Hepatocyte (in vitro differentiated cells): ENCODE results near the gene CBLIF. TPM values are rescaled to one million over a fixed set of nuclear protein-coding genes. Genes with fewer than 3 reads are reported as not detected.
"Not testable (repeated sequence)": the region's sequence is repeated elsewhere in the genome, so short reads cannot be mapped to it uniquely, and the experiment has no call there.

Source experiments
- DNase-seq: peaks from one replicate; pipeline ENCODE4 v3.0.0-alpha.2; 2016; ENCODE audit warnings: low spot score
- H2AFZ ChIP-seq: fragments of 200-600 bp; sonication (generic); 2 replicates; pipeline ENCODE4 v1.6.0; 2016; ENCODE audit warnings: antibody characterized with exemption, mild to moderate bottlenecking
- H3K27ac ChIP-seq: fragments of 200-600 bp; sonication (generic); 2 replicates; pipeline ENCODE4 v1.5.1; 2016; ENCODE audit warnings: mild to moderate bottlenecking
- H3K27me3 ChIP-seq: fragments of 200-600 bp; sonication (generic); 2 replicates; pipeline ENCODE4 v1.6.1; 2016
- H3K36me3 ChIP-seq: fragments of 200-600 bp; sonication (generic); replicated peaks from 2 replicates; pipeline ENCODE4 v1.5.1; 2016; ENCODE audit warnings: low read depth; ENCODE audit not compliant: insufficient read depth
- H3K4me1 ChIP-seq: fragments of 200-600 bp; sonication (generic); 2 replicates; pipeline ENCODE4 v1.5.1; 2016; ENCODE audit warnings: mild to moderate bottlenecking, moderate library complexity; ENCODE audit not compliant: insufficient read depth
- H3K4me2 ChIP-seq: fragments of 200-600 bp; sonication (generic); 2 replicates; pipeline ENCODE4 v1.6.0; 2016
- H3K4me3 ChIP-seq: fragments of 200-600 bp; sonication (generic); 2 replicates; pipeline ENCODE4 v1.5.1; 2016; ENCODE audit warnings: mild to moderate bottlenecking
- H3K79me2 ChIP-seq: fragments of 200-600 bp; sonication (generic); 2 replicates; pipeline ENCODE4 v1.6.0; 2017; ENCODE audit warnings: mild to moderate bottlenecking
- H3K9me2 ChIP-seq: fragments of 200-600 bp; sonication (generic); replicated peaks from 2 replicates; pipeline ENCODE4 v1.6.0; 2017; ENCODE audit warnings: mild to moderate bottlenecking; ENCODE audit not compliant: insufficient read depth
- H3K9me3 ChIP-seq: fragments of 200-600 bp; sonication (generic); 2 replicates; pipeline ENCODE4 v1.5.1; 2016; ENCODE audit warnings: low read depth, mild to moderate bottlenecking
- H4K20me1 ChIP-seq: fragments of 200-600 bp; sonication (generic); 2 replicates; pipeline ENCODE4 v1.6.0; 2016; ENCODE audit warnings: mild to moderate bottlenecking; ENCODE audit not compliant: insufficient read depth, poor library complexity, severe bottlenecking
- EZH2 ChIP-seq: fragments of 200-600 bp; sonication (generic); IDR thresholded peaks from 2 replicates; pipeline ENCODE4 v1.6.1; 2016; ENCODE audit warnings: antibody characterized with exemption, mild to moderate bottlenecking, borderline replicate concordance
- EZH2phosphoT487 ChIP-seq: fragments of 200-600 bp; sonication (generic); IDR thresholded peaks from one replicate; pipeline ENCODE4 v1.6.1; 2018; ENCODE audit warnings: antibody characterized with exemption, mild to moderate bottlenecking, low read depth, moderate library complexity; ENCODE audit not compliant: unreplicated experiment, severe bottlenecking
- WGBS: methylation state at CpG from one replicate; pipeline ENCODE4 v1.1.6; 2016; ENCODE audit warnings: low lambda C conversion rate; ENCODE audit errors: missing lambda C conversion rate; 5-methylcytosine and 5-hydroxymethylcytosine counted together
- polyA plus RNA-seq: library from polyadenylated mRNA; unstranded; fragments of >200 nt; fragmentation: Nextera tagmentation; extraction: Ambion mirVana; gene quantifications from 2 replicates; pipeline ENCODE4 v1.2.1, GENCODE V29; 2016
- total RNA-seq: library from RNA; depleted of rRNA; stranded (reverse); fragments of >200 nt; gene quantifications from 2 replicates; pipeline ENCODE4 v1.2.3, GENCODE V29; 2014
- TF ChIP-seq, protein P1 (sequence below): fragments of 200-600 bp; sonication (generic); IDR thresholded peaks from 2 replicates; pipeline ENCODE4 v1.5.1; 2016; ENCODE audit warnings: antibody characterized with exemption, mild to moderate bottlenecking; ENCODE audit not compliant: poor library complexity

The CBLIF gene
- total RNA-seq (60.8 and 83.0 TPM in 2 replicates), polyA plus RNA-seq (45.2 and 46.7 TPM in 2 replicates)

DNA sequence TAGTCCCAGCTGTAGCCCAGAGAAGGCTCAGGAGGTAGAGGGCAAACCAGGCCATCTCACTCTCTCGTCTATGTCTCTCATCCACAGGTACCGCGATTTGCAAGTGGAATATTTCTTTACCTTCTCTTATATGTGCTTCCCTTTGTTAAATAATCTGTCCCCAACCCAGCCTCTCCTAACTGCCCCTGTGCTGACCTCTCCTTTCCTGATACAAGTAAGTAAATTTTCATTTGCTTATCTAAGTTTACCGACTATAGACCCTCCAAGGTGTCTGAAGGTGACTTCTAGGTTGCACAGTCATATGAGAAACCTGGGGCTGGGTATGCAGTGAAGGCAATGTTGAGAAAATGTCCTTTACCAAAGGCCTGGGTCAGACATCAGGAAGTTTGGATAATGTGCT, at the start of gene CBLIF:
CBLIF (minus strand) TSS at position 101 of the 400 bp plus-strand sequence; CDS start at position 55, 46 bp downstream.
- Histone ChIP-seq H3K9me2 (no peaks in the 10 kb centered on the region), H4K20me1 (no peaks in the 10 kb centered on the region), H3K36me3 (no peaks in the 10 kb centered on the region), H2AFZ (no peak within 1 kb of the TSS), H3K4me3 (no peak within 1 kb of the TSS), H3K27me3 (no peaks in the 10 kb centered on the region), H3K27ac (no peak within 1 kb of the TSS), H3K79me2 (no peaks in the 10 kb centered on the region), H3K9me3 (no peaks in the 10 kb centered on the region), H3K4me2 (no peak within 1 kb of the TSS), H3K4me1 (peaks cover 10% of the 10 kb centered on the region)
- DNase-seq, result no peak
- 74% methylated on average over 4 of the region's 4 CpGs for WGBS
- no peak for TF ChIP-seq EZH2phosphoT487
- TF ChIP-seq EZH2, result no peak
- TF ChIP-seq, protein P1, sequence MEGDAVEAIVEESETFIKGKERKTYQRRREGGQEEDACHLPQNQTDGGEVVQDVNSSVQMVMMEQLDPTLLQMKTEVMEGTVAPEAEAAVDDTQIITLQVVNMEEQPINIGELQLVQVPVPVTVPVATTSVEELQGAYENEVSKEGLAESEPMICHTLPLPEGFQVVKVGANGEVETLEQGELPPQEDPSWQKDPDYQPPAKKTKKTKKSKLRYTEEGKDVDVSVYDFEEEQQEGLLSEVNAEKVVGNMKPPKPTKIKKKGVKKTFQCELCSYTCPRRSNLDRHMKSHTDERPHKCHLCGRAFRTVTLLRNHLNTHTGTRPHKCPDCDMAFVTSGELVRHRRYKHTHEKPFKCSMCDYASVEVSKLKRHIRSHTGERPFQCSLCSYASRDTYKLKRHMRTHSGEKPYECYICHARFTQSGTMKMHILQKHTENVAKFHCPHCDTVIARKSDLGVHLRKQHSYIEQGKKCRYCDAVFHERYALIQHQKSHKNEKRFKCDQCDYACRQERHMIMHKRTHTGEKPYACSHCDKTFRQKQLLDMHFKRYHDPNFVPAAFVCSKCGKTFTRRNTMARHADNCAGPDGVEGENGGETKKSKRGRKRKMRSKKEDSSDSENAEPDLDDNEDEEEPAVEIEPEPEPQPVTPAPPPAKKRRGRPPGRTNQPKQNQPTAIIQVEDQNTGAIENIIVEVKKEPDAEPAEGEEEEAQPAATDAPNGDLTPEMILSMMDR, result no peak

- H4K20me1 ChIP-seq, result no peaks in the 10 kb centered on the region
- no peaks in the 10 kb centered on the region for H3K9me3 ChIP-seq
- no peaks in the 10 kb centered on the region for H3K4me1 ChIP-seq
- WGBS, result 90% methylated on average over 1 of the region's 1 CpG
- H3K27ac ChIP-seq, result no peak overlapping the region
- no peak overlapping the region for H3K4me3 ChIP-seq
- H3K79me2 ChIP-seq, result no peaks in the 10 kb centered on the region
- H3K9me2 ChIP-seq, result no peaks in the 10 kb centered on the region
- H2AFZ ChIP-seq, result no peak overlapping the region
- H3K36me3 ChIP-seq, result no peaks in the 10 kb centered on the region
- TF ChIP-seq, protein P1, result no peak
- no peak for TF ChIP-seq EZH2
- no peak for TF ChIP-seq EZH2phosphoT487
- no peak overlapping the region for H3K4me2 ChIP-seq
- no peaks in the 10 kb centered on the region for H3K27me3 ChIP-seq
- DNase-seq, result no peak
These were observed 49.3 kb upstream of the CBLIF start for GRCh38 chr11:59894616-59895015.

GRCh38 chr11:59891781-59892181, 46.5 kb upstream of the CBLIF start:
- WGBS, result 45% methylated on average over 4 of the region's 4 CpGs
- Histone ChIP-seq H3K9me2 (no peaks in the 10 kb centered on the region), H3K4me2 (no peak overlapping the region)

DNA sequence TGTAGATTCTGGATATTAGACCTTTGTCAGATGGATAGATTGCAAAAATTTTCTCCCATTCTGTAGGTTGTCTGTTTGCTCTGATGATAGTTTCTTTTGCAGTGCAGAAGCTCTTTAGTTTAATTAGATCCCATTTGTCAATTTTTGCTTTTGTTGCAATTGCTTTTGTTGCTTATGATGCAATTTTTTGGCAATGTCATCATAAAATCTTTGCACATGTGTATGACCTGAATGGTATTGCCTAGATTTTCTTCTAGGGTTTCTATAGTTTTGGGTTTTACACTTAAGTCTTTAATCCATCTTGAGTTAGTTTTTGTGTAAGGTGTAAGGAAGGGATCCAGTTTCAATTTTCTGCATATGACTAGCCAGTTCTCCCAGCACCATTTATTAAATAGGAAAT, 41.9 kb upstream of the CBLIF start:
- H3K4me3 ChIP-seq, H3K36me3 ChIP-seq, H3K4me1 ChIP-seq, DNase-seq, H2AFZ ChIP-seq, H3K9me3 ChIP-seq, H3K27me3 ChIP-seq, H3K79me2 ChIP-seq, H3K27ac ChIP-seq, H4K20me1 ChIP-seq, H3K9me2 ChIP-seq, H3K4me2 ChIP-seq: not testable (repeated sequence)

More at GRCh38 chr11:59891781-59892181, 46.5 kb upstream of the CBLIF start:
- peak; percentile 14 for DNase-seq
- H3K4me1 ChIP-seq, result no peaks in the 10 kb centered on the region
- H3K27ac ChIP-seq, result no peak overlapping the region
- no peaks in the 10 kb centered on the region for H4K20me1 ChIP-seq
- no peaks in the 10 kb centered on the region for H3K27me3 ChIP-seq
- peaks cover 3% of the 10 kb centered on the region for H3K9me3 ChIP-seq
- no peak overlapping the region for H3K4me3 ChIP-seq
- H3K36me3 ChIP-seq, result no peaks in the 10 kb centered on the region
- H2AFZ ChIP-seq, result no peak overlapping the region
- TF ChIP-seq EZH2phosphoT487, result no peak
- TF ChIP-seq, protein P1, result no peak
- TF ChIP-seq EZH2, result no peak
- no peaks in the 10 kb centered on the region for H3K79me2 ChIP-seq
